HCEC 1CT (cell line): ENCODE results near the gene FCHSD2.
A peak's percentile ranks its signal among the peaks of the same experiment; 100 is the strongest.
"Not testable (repeated sequence)": the region's sequence is repeated elsewhere in the genome, so short reads cannot be mapped to it uniquely, and the experiment has no call there.

Experiments used
- DNase-seq: peaks from one replicate; pipeline ENCODE4 v3.0.0-alpha.2; 2017

FCHSD2 gene

DNA sequence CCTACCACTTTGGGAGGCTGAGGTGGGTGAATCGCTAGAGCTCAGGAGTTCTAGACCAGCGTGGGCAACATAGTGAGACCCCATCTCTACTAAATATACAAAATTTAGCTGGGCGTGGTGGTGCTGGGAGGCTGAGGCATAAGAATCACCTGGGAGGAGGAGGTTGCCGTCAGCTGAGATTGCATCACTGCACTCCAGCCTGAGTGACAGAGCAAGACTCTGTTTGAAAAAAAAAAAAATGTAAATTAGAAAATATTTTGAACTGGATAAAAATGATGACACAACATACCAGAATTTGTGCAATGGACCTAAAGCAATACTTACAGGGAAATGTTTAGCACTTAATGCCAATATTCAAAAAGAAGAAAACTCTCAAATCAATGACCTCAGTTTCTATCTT lies 281.5 kb downstream of the FCHSD2 start:
- DNase-seq, result no peak

DNA sequence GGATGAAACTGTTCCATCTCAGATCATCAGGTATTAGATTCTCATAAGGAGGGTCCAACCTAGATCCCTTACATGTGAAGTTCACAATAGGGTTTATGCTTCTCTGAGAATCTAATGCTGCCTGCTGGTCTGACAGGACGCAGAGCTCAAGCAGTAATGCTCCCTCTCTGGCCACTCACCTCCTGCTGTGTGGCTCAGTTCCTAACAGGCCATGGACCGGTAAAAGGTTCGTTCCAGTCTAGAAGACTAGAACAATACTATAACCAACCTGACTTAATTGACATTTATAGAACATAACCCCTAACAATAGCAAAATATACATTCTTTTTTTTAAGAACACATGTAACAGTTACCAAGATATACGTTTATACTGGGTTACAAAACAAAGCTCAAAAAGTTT lies 282.1 kb downstream of the FCHSD2 start:
- no peak for DNase-seq

DNA sequence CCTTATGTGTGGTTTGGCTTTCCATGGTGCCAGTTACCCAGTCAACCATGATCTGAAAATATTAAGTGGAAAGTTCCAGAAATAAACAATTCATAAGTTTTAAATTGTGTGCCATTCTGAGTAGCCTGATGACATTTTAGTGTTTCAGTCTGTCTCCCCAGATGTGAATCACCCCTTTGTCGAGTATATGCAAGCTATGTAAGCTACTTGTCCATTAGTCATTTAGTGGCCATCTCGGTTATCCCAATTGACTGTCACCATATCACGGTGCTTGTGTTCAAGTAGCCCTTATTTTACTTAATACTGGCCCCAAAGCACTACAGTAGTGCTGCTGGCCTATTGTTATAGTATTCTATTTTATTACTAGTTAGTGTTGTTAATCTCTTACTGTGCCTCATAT lies 283.0 kb downstream of the FCHSD2 start:
- peak; percentile 16 for DNase-seq

DNA sequence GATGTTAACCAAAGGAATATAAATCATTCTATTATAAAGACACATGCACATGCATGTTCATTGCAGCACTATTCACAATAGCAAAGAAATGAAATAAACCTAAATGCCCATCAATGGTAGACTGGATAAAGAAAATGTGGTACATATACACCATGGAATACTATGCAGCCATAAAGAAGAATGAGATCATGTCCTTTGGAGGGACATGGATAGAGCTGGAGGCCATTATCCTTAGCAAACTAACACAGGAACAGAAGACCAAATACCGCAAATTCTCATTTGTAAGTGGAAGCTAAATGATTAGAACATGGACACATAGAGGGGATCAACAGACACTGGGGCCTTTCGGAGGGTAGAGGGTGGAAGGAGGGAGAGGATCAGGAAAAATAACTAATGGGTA lies 283.9 kb downstream of the FCHSD2 start:
- DNase-seq, result not testable (repeated sequence)

DNA sequence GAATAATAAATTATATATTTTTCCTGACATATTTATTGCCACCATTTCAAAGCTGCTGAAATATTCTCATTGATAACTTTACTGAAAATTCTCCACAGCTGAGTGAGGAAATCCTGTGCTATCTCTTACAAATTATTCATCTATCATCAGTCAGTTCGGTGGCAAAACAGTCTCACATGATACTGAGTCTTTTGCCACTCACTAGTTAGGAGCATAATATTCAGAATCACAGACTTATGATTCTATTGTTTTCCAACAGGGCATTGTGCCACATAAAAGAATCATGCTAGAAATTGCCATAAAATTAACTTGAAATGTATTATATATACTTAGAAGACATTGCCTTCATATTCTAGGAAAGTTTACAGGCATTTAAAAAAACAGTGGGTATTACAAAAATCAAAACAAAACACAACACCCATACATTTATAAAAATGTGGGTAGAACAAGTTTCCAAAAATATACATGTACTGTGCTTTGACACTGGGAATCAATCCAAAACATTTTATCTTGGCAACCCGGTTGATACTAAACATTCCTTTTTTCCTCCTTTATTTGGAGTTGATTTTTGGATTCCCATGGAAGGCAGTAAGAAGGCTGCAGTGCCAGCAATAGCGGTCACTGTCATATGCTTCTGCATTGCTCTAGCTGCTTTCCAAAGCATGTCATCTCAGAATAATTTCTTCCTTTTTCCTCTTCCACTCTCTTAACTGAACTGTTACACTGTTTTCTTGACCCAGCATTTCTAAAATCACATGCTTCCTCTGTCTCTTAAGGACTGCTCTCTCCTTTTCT lies 285.4 kb downstream of the FCHSD2 start:
- DNase-seq, result no peak

DNA sequence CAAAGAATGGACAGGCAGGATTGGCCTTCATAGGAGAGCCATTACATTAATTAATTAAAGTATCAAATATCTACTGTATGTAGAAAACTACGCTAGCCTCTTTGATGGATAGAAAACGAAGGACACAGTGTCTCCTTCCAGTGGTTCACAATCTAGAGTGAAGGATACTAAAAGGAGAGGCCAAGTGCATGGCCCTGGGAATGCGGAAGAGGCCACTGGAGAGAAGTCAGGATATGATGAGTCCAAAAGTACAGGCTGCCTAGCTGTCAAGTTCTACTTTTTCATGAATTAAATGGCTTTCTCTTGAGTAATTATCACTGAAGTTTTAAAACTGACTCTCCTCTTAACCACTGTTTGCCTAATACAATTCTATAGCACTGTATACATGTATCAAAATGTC lies 286.1 kb downstream of the FCHSD2 start:
- DNase-seq, result peak; percentile 27

DNA sequence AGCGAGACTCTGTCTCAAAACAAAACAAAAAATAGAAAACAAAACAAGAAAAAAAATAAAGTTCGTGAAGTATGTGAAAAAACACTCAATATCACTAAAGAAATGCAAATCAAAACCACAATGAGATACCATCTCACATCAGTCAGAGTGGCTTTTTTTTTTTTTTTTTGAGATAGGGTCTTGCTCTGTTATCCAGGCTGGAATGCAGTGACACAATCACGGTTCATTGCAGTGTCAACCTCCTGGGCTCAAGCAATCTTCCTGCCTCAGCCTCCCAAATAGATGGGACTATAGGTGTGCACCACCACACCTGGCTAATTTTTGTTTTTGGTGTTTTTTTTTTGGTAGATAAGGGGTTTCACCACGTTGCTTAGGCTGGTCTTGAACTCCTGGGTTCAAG lies 290.4 kb downstream of the FCHSD2 start:
- no peak for DNase-seq

DNA sequence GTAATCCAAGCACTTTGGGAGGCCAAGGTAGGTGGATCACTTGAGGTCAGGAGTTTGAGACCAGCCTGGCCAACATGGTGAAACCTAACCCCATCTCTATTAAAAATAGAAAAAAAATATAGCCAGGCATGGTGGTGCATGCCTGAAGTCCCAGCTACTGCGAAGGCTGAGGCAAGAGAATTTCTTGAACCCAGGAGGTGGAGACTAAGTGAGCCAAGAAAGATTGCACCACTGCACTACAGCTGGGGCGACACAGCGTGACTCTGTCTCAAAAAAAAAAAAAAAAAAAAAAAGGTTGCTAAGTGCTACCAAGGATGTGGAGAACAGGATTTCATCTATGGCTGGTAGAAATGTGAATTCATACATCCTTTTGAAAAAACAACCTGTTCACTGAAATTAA lies 291.3 kb downstream of the FCHSD2 start:
- DNase-seq, result no peak

DNA sequence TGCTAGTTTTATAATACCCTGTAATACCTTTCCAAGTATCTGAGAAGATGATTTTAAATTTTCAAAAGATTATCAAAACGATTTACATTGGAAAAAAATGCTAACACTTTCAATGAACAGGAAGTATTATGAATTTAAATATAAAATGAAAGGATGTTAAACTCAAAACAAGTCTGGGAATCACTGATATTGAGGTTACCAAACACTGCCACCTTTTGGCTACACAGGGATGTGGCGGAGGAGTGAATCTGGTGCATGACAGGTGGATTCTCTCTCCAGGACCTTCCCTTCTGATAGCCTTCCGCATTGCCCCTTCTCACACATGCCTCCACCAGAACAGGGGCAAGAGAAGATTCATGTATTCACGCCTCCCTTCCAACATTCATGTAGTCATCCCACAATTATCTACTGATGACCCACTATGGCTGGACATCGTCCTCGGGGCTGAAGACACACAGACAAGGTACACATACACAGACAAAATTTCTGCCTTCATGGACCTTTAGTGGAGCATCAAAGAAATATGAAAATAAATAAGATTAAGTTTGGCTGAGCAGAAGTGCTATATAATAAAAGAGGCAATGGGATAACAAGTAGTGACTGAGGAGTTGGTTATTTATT lies 293.2 kb downstream of the FCHSD2 start:
- peak; percentile 25 for DNase-seq

DNA sequence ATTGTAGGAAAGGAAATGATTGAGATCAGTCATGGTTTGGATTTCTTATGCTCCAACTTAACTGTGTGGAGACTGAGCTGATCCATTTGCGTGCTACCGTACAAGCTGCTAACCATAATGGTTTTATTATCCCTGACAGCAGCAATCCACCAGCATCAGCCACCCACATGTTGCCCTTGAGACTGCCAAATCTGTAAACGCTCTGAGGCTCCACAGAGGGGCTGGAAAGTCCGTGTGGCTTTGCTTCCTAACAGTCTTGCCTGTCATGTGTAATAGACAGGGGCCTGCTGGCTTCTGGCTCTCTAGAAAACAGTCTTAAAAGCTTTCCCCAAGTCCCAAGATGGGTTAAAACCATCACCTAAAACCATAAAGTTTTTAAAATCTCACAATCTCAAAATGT lies 297.8 kb downstream of the FCHSD2 start:
- DNase-seq, result no peak

DNA sequence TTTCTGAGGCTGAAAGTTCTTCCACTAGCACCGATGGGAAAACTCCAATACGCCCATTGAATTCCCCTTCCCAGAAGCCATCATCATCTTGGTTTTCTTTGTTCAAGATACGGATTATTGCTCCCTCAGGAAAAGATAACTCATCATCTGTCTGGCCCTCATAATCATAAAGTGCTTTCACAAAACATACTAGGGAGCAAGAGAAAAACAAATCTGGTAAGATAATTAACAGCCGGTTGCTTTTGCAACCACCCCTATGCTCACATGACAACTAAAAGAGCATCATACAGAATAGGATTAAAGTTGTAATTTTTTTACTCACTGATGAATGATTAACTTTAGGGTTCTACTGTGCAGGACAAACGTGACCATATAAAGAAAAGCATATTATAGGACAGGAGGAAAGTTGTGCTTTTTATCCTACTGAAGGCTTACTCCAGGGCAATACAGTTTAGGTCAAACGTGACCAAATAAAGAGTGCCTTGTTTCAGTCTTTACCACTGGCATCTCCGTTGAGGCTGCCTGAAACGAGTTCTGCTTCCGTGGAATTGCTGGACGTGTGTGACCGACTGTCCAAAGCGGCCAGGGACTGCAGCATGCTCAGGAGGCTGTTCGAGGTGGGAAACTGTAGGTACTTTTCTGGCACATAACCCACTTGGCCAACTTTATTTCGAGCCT lies 299.3 kb downstream of the FCHSD2 start:
- DNase-seq, result no peak

DNA sequence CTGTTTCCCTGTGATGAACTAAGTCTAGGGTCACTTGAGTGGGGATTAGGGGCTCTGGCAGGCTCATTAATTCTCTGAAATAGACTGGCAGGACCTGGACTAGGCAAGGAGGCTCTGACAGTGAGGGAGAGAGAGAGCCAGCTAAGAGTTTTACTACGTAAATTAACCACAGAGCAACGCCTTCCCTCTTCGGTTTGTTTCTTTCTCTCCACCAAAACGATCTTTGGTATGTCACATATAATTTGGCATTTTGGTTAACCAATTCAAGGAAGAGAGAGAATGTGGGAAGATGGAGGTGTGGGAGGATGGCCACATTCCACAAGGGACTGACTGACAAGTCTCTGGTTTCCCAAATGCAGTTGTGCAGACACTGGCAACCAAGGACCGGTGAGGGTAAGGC lies 300.0 kb downstream of the FCHSD2 start:
- no peak for DNase-seq

DNA sequence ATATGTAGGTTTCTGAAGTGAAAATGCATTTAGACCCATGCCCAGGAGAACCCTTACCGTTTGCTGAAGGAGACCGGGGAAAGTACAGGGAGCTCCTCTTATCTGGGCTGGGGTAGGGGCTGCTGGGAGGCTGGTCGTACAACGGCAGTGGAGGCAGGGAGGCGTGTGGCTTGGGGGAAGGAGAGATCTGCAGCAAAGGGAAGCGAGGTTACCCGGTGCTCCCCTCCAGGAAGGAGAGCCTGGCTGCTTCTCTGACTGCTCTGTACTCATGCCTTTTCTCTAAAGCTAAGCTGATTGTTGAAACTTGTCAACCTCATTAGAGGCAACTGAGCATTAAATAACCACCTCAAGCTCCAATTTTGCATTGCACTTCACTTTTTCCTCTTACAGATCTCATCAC lies 300.7 kb downstream of the FCHSD2 start:
- no peak for DNase-seq

DNA sequence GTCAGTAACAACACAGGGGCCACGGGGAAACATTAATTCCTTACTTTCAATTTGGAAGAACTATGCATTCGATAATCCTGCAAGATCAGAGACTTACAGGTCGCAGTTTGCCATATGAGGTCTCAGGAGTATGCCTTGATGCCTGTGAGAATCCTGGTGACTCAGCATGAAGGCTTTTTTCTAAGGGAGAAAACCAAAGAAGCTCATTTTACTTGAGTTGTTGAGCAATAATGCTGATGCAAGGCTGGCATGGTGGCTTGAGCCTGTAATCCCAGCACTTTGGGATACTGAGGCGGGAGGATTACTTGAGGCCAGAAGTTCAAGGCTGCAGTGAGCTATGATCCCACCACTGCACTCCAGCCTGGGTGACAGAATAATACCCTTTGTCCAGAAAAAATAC lies 301.3 kb downstream of the FCHSD2 start:
- DNase-seq, result peak; percentile 90

DNA sequence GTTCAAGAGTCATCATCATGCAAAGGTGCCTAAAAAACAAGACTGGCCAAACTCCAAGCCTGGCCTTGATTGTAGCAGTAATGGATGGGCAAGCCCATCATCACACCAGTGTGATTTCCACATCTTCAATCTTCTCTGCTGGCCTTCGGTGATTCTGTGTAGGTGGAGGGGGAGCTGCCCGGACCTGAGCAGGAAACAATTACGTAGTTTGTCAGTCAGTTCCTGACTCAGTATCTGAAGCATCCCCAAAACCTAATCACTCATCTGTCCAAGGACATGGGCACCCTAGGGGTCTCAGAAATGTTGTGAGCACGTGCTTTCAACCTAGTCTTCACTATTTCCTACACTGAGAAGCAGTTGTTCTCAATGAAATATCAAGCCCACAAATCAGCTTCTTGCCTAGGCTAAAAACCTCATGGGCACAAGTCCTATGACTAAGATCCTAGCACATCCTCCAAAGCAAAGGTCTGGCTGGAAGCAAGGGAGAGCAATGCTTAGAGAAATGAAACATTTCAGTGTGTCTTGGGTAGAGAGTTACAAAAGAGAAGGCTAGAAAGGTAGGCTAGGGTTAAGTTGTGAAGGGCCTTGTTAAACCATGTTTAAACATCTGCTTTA lies 303.3 kb downstream of the FCHSD2 start:
- no peak for DNase-seq

DNA sequence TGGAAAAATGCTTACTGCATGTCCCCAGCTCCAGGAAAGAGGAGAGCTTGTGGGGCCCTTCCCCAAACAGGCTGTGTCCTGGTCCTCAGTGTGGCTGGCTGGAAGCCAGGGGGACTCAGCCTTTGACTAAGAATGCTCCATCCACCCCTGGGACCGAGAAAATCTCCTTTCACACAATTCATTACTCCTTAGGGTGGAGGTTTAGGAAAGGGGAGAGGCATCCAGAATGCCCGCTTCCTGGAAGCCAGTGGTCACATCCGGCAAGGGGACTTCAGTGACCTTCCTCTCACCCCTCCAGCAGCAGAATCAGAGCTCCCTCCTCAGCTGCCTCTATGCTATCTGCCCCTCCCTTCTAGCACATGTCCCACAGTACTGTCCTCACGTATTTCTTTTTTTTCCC lies 306.0 kb downstream of the FCHSD2 start:
- DNase-seq, result no peak

DNA sequence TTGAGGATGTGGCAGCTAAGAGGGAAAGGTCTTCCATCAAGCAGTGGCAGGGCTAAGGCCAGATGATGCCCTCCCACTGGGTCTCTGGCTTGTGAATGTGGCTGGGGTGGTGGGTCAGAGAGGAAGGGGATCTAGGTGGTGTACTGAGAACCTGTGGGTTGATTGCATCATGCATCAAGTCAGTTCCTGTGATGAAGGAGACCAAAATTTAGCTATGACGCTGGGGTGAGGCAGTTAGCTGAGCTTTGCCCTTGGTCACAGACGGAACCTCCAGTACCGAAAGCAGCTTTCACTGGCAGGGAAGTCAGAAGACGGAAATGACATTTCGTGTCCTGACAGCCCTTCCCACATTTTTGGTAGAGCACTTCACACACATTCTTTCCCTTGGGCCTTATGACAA lies 307.2 kb downstream of the FCHSD2 start:
- no peak for DNase-seq

DNA sequence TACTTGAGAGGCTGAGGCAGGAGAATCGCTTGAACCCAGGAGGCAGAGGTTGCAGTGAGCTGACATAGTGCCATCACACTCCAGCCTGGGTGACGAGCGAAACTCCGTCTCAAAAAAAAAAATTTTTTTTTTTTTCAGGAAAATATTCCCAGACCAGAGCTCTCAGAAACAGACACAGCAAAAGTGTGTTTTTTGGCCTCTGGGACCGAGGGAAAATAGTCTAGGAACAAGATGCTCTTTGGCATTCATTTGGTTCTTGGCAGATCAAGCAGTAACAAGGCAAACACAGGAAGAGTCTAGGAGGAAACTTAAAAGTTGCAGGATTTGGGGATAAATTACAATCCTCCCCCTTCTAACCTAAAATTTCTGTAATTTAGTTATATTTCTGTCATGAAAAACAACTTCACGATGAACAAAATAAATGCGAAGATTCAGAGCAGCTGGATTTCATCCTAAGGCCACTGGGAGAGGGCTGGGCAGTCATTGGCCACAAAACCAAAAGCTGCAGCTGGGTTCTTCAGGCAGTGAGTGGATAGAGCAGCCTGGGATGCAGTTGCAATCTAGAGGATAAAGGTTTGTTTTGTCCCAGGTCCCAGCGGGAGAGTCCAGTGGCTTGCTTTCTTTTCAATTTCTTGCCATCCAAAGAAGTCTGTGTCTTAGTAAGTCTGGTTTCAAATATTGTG lies 308.2 kb downstream of the FCHSD2 start:
- no peak for DNase-seq

DNA sequence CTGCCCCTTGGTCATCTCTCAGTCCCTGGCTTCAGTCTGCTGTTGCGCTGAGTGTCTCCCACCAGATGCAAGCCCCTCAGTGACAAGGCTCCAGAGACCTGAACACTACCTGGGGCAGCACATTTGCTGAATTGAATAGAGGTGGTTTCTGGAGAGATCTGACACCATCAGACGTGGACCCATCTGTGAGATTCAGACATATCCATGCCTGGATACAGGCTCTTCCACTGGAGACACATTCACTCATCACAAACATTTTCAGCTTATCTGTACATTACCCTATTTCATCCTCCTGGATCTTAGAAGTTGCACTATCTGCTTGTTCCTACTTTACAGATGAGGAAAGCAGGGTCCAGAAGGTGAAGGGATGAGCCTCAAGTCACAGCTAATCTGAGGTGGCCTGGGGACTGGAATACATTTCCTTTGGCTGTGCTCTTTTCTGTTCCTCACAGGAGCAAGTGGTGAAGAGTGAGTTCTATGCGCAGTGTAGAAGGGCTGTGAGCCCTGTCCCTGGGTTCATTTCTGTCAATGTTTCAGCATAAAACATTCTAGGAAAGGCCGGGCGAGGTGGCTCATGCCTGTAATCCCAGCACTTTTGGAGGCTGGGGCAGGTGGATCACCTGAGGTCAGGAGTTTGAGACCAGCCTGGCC lies 308.9 kb downstream of the FCHSD2 start:
- DNase-seq, result no peak

DNA sequence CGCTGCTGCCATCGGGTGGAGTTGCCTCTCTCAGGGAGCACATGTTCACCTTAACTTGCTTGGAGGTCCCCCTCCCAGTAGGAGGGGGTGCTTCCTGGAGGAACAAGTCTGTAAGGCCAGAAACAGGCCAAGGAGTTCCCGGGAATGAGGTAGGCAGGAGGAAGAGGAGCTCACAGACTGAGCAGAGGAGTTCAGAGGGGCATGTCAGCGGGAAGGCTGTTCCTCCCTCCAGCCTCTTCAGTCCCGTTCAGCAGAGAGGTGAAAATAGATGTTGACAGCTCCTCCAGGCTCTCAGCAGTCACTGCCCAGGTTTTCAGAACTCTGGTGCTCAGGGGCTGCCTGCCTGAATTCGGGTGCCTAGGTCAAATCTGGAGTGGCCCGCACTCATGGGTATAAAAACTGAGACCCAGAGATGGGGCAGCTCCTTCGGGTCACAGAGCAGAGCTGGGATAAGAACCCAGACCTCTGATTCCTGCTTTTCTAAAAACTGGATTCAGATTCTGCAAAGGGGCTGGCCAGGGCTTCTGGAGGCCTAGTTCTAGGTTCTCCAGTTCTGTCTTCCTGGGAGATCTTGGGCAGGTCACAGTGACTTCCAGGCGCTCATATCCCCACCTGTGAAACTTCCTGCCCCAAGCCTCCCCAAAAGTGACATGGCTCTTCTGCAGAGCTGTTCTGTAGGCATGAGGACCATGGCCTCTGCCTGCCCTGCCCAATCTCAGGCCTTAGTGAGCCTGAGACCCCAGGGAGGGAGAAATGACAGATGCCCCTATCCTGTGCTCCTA lies 309.6 kb downstream of the FCHSD2 start:
- no peak for DNase-seq

DNA sequence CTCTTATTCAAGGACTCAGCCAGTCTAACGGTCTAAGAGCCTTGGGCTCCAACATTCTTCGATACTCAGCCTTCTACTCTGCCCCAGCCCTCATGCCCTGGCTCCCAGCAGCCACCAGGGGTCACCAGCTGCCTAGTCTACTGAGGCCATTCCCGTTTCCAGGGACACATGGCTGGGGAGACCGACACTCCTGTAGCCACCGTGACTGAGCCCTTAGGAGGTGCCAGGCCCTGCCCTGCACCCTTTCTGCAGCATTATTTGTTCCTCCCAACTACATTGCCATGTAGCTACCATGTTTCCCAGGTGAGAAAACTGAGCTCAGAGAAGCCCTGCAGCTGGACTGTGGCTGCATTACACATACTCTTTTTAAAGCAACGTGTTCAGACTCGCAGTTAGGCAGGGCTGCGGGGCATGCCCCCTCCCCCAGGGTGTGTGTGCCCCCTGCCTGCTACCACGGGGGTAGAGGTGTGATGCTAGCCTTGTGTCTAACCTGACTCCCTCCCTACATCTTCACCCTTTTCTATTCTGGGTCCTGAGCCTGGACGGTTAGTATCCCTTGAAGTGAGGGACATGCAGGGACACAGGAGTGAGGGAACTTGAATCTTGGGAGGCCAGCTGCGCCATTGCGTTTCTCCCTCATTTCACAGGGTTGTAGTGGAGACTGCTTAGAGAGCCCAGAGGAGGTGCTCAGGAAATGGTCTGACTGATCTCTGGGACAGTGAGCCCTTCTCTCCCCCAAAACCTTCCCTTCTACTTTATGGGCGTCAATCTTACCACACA lies 310.4 kb downstream of the FCHSD2 start:
- peak; percentile 60 for DNase-seq
